SK-N-DZ (cell line): ENCODE measurements around the gene CMTM7.

Source experiments
- DNase-seq: peaks from one replicate; pipeline ENCODE4 v3.0.0-alpha.2; 2015; ENCODE audit warnings: low spot score

CMTM7 gene

GRCh38 chr3:32488474-32489008 lies 96.9 kb downstream of the CMTM7 start:
- no peak for DNase-seq

- no peak for DNase-seq
Measured at GRCh38 chr3:32492684-32493436, 101.2 kb downstream of the CMTM7 start.

- no peak for DNase-seq
Measured at GRCh38 chr3:32493437-32494414, 102.1 kb downstream of the CMTM7 start.

- no peak for DNase-seq
Measured at GRCh38 chr3:32495085-32495484, 103.4 kb downstream of the CMTM7 start.

GRCh38 chr3:32495609-32496008 lies 104.0 kb downstream of the CMTM7 start:
- no peak for DNase-seq

GRCh38 chr3:32498252-32498651 lies 106.6 kb downstream of the CMTM7 start:
- no peak for DNase-seq

GRCh38 chr3:32498992-32499391 lies 107.3 kb downstream of the CMTM7 start:
- no peak for DNase-seq

- no peak for DNase-seq
Measured at GRCh38 chr3:32499585-32499984, 107.9 kb downstream of the CMTM7 start.

- no peak for DNase-seq
Measured at GRCh38 chr3:32500231-32500630, 108.6 kb downstream of the CMTM7 start.

GRCh38 chr3:32500880-32501782 lies 109.5 kb downstream of the CMTM7 start:
- DNase-seq = peak; percentile 18

GRCh38 chr3:32501783-32502117 lies 110.1 kb downstream of the CMTM7 start:
- DNase-seq = no peak

- DNase-seq = peak; percentile 80
Measured at GRCh38 chr3:32502118-32502945, 110.7 kb downstream of the CMTM7 start, which contains the start of gene CMTM6. Gene CMTM6 (minus strand): TSS chr3:32502852. CDS start chr3:32502745, 107 bp downstream.

- DNase-seq = no peak
Measured at GRCh38 chr3:32502946-32503286, 111.3 kb downstream of the CMTM7 start.
